D721Med (cell line): ENCODE measurements around the gene RBM38.

Experiments used
- DNase-seq: peaks from one replicate; pipeline ENCODE4 v3.0.0; 2011; ENCODE audit warnings: low spot score; ENCODE audit not compliant: insufficient read length
- FAIRE-seq: peaks from 2 replicates; lab custom pipeline; 2011; peaks lifted over from hg19 to GRCh38; lab: Jason Lieb, UNC
- CTCF ChIP-seq: IDR thresholded peaks from 2 replicates; pipeline ENCODE4 v1.5.1; 2012; ENCODE audit warnings: mild to moderate bottlenecking, control low read depth; ENCODE audit not compliant: insufficient read depth; ENCODE audit errors: missing control alignments

Gene RBM38

GRCh38 chr20:57386762-57387161, 4.4 kb upstream of the RBM38 start:
- no peak for FAIRE-seq
- no peak for DNase-seq

GRCh38 chr20:57387463-57387862, 3.7 kb upstream of the RBM38 start:
- no peak for DNase-seq
- FAIRE-seq = no peak
- no peak for TF ChIP-seq CTCF

More at GRCh38 chr20:57386762-57387161, 4.4 kb upstream of the RBM38 start:
- TF ChIP-seq CTCF = no peak

- FAIRE-seq = no peak
- DNase-seq = no peak
- TF ChIP-seq CTCF = no peak
These were observed 3.2 kb upstream of the RBM38 start for GRCh38 chr20:57387945-57388371.

GRCh38 chr20:57388953-57389694, 2.1 kb upstream of the RBM38 start:
- TF ChIP-seq CTCF = no peak
- FAIRE-seq (no peak), DNase-seq (no peak)

GRCh38 chr20:57389695-57390603, 1.2 kb upstream of the RBM38 start:
- TF ChIP-seq CTCF = no peak
- FAIRE-seq (no peak), DNase-seq (no peak)

GRCh38 chr20:57391439-57392301, 474 bp downstream of the RBM38 start:
- DNase-seq = no peak
- no peak for TF ChIP-seq CTCF
- FAIRE-seq = no peak
